HG02763 (cell line): ENCODE results near the gene SYNE3.

ENCODE experiments used
- ATAC-seq: cut with Tn5 transposase; IDR thresholded peaks from one replicate; pipeline ENCODE4 v1.9.1; 2021; ENCODE audit warnings: mild to moderate bottlenecking, moderate library complexity; ENCODE audit not compliant: unreplicated experiment

The SYNE3 gene, protein sequence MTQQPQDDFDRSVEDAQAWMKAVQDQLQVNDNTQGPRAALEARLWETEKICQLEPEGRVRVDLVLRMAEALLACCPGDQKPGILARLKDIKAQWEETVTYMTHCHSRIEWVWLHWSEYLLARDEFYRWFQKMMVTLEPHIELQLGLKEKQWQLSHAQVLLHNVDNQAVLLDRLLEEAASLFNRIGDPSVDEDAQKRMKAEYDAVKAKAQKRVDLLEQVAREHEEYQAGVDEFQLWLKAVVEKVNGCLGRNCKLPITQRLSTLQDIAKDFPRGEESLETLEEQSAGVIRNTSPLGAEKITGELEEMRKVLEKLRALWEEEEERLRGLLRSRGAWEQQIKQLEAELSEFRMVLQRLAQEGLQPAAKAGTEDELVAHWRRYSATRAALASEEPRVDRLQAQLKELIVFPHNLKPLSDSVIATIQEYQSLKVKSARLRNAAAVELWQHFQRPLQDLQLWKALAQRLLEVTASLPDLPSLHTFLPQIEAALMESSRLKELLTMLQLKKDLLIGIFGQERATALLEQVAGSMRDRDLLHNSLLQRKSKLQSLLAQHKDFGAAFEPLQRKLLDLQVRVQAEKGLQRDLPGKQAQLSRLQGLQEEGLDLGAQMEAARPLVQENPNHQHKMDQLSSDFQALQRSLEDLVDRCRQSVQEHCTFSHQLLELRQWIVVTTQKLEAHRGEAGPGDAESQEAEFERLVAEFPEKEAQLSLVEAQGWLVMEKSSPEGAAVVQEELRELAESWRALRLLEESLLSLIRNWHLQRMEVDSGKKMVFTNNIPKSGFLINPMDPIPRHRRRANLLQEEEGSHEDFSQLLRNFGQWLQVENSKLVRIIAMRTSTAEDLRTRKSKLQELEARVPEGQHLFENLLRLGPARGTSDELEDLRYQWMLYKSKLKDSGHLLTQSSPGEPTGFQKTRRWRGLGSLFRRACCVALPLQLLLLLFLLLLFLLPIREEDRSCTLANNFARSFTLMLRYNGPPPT

DNA sequence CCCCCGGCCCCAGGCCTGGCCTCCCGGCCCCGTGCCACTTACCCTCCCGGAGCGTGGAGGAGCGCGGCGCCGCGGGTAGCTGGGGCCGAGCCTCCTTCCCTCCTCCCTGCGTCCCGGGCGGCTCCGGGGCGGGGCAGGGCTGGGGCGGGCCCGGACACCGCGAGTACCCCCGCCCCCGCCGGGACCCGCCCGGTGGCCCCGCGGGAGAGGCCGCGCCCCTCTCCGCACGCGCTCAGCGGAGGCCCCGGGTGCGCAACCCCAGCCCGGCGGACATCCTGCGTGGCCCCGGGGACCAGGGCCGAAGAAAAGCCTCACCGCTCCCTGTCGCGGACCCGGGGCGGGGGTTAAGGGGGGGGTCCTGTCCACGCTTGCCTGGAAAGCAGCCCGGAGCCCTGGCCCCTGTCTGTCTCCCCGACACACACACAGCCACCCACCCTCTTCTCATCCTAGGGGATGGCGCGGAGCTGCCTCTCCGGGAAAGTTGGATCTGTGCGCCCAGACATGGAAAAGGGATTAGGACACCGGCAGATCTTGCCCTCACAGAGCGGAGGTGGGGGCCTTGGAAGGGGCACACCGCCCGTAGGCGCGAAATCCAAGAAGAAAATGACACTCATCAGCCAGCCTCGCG is at the start of gene SYNE3:
Gene SYNE3 (minus strand): TSS at position 97 of the 628 bp plus-strand sequence. CDS start 40,829 bp downstream, outside the sequence.
- ATAC-seq, result peak; percentile 43

DNA sequence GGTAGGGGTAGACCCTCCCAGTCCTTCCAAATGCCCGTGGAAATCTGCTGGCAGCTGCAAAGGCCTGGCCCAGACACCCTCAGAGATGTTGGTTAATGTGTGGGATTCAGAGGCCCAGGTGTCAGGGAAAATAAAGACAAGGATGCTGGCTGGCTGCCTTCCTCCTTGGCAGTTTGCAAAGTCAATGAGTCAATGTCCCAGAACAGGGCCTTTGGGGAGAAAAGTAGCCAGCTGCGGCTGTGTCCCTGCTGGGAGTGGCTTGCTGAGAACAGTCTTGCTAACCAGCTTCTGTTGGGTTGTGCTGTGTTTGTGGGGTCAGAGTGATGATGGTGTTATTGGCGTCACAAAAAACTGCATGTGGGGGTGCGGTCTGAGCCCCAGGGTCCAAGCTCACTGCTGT is 47.6 kb upstream of the SYNE3 start:
- ATAC-seq, result no peak

DNA sequence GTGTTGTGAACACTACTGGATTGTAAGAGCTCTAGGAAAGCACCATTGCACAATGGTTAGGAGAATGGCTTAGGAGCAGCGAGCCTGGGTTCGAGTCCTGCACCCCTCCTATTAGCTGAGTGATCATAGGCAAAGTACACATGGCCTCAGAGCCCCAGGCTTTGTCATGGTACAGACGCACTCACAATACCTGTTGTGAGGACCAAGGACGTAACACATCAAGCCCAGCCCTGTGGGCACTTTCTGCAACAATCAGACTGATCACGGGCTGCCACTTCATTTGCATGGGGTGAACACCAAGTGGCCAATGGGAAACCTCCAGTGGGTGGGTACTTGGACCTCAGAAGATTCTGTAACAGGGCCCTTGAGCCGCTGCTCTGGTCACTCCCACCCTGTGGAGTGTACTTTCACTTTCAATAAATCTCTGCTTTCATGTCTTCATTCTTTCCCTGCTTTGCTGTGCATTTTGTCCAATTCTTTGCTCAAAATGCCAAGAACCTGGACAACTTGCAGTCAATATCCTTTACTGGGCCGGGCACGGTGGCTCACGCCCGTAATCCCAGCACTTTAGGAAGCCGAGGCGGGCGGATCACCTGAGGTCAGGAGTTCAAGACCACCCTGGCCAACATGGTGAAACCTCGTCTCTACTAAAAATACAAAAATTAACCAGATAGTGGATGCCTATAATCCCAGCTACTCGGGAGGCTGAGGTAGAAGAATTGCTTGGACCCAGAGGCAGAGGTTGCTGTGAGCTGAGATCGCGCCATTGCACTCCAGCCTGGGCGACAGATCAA is 46.6 kb upstream of the SYNE3 start:
- ATAC-seq, result no peak

DNA sequence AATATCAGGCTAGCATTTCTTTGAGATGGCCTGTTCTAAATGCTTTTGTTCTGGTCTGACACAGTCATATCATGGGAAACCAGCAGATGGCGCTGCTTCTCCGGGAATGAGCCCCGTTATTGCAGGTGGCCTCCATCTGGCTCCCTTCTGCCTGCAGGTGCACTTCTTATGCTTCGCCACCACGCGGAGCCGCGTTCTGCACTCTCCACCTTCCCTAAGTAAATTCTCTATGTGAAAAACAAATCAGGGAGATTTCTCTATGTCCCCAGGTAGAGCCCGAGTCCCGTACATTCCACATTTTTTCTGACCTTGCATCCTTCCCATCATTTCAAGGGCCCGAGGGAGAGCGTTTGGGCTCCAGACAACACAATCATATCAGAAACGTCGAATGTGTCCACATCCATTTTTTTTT is 44.6 kb upstream of the SYNE3 start:
- ATAC-seq, result peak; percentile 72

DNA sequence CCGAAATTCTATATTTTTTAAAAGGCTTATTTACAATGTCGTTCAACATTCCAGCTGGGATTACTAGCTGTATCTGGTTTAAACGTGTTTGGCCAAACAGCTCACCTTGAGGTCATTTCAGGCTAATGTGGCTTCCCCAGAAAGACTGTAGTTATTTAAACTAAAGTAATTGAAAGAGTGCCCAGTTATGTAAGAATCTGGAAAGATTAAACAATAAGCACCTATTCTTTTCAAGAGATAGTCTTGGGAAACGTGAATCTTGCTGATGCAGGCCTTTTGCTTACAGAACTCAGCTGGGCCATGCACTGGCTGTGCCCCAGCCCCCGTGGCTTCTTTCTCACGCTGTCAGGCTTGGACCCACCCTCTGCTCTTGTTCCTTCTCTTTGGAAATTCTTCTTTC is 42.8 kb upstream of the SYNE3 start:
- no peak for ATAC-seq

DNA sequence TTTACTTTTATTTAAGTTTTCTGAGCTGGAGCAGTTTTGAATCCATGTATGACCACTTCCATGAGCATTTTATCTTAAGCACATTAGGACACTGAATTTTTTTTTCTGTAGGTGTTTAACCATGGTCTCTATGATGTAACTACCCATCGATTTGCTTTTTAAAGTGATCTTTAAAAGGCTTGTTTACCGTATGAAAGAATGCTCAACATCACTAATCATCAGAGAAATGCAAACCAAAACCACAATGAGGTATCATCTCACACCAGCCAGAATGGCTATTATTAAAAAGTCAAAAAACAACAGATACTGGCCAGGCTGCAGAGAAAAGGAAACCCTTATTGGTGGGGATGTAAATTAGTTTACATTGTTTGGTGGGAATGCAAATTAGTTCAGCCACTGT is 41.4 kb upstream of the SYNE3 start:
- no peak for ATAC-seq

DNA sequence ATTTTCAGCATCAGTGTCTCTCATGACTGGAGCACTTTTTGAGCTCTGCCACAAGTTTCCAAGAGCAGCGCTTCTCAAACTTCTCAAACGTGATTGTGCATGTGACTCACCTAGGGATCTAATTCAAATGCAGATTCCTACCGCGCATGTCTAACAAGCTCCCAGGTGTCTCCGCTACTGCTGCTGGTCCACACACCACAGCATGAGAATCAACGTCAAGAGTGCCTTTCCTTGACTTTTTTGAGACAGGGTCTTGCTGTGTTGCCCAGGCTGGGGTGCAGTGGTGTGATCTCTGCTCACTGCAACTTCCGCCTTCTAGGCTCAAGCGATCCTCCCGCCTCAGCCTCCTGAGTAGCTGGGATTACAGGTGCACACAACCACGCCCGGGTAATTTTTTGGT is 40.8 kb upstream of the SYNE3 start:
- ATAC-seq, result no peak

DNA sequence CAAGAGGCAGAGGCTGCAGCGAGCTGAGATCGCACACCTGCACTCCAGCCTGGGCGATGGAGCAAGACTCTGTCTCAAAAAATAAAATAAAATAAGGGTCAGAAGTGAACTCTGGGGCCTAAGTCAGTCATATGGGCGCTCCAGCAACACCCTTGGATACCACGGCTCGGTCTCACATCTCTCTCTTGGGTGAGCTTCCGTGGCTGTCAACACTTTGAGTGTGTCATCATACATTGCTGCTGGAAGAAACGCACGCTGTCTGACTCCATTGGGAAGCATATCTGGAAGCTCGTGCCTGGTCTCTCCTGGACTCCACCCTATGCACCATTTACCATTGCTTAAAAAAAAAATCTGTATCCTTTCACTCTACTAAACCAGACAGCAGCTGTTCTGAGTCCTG is 38.6 kb upstream of the SYNE3 start:
- ATAC-seq, result no peak

DNA sequence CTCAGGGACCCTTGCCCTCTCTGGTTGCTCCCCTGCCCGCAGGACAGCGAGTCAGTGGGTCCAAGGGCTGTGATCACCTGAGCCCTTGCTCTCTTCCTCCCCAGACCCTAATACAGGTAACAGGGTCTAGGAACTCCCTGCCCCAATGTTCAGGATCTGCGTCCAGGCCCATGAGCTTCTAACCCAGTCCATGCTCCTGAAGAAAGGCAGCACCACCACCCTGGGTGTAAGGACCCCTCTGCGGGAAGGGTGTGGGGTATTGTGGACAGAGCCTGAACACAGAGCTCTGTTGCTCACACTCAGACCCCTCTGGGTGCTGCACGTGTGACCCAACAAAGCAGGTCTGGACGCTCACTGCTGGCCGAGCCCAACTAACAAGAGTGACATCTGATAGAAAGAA is 36.7 kb upstream of the SYNE3 start:
- ATAC-seq, result no peak

DNA sequence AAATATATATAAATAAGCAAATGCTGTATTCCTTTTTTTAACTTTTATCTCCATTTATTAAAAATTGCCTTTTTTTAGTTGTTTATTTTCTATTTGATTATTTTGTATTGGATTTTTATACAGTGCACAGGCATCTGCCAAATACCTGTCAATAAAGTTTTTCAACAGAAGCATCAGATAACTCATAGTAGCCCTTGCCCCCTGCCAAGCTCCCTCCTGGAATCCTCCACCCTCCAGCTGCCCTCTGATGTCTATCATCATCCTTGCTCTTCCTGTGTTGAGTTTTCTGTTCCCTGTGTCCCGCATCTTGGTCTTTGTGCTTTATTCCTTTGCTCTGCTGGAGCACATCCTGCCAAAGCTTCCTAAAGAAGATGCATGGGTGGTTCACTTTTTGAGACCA is 35.0 kb upstream of the SYNE3 start:
- no peak for ATAC-seq

DNA sequence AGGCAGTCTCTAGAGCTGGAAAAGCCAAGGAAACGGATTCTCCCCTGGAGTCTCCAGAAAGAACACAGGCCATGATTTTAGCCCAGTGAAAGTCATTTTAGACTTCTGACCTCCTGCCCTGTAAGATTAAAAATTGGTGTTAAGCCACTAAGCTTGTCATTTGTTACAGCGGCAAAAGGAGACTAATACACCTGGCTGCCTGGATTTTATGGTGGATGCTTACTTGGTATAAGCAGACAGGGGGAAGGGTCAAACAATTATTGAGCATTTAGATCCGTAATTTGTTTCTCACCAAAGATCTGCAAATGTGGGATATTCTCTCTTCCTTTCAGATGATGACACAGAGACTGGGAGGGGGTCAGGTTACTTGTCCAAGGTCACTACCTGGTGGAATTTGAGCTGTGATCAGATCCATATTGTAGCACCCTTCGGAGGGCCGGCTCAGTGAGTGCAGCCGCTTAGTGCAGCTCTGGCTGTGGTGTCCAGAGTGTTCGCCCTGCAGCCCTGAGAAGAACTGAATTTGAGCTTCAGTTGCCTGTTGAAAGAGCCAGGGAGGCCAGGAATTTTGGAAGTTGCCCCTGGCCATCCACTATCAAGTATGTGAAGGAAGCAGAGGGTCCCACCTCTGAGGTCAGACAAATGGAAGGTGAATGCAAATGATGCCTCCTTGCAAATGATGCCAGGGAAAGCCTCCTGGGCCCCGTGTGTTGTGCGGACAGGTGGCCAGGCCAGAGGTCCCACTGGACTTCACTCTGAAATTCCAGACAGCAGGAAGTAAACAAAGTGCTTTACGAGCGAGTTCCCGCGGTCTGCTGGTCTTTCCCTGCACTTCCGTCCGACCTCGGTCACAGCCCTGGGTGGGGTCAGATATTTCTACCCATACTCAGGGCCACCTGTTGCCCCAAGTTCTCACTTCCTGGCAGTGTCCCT is 33.5 kb upstream of the SYNE3 start:
- no peak for ATAC-seq

DNA sequence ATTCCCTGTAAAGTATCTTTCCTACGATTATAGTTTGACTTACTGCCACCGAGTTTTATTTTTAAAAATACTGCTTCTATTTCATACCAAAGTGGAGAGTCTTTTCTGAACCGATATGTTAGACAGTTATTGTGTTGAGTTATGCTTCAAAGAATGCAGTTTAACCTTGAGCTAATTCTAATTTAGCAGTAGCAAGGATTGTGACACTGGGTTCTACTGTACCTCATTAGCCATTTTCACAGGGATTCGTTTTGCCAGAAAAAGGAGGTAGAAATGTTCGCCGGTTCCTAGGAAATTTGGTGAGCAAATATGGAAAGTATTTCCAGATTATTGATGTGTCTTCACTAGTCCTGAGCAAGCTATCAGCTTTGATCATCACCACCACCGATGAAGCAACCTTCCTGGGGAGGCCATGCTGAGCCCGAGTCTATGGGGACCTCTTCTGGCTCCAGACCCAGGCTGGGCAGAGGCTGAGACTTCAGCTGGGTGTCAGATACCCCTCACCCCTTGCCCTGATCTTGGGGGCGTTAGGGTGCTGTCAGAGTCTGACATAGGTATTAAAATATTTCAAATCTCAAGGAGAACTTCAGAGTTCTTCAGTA is 32.0 kb upstream of the SYNE3 start:
- no peak for ATAC-seq

DNA sequence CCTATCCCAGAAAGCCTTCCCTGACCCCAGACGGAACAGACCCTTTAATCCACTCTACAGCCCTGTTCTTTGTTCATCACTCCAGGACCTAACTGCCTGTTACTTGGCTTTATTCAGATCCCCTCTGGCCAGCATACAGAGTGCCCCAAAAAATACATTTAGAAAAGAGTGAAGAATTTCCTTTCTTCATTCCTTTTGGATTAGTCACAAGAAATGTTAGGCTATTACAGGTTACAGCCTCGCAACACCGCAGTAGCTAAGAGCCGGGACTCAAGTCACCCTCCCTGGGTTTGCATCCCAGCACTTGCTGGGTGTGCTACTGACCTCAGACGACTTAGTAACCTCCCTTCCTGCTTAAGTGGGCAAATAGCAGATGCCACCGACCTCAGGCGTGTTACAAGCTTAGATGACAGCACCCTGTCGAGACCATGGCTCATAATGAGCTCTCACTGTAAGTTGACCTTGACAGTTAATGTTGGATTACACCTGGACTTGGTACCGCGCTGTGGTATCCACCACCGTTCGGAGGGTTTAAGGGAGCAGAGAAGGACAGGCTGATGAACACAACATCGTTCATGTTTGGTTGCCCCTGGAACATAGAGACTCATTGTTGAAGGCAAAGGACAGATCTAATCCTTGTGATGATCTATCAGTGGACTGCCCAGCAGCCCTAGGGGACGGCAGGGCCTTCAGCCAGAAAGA is 31.3 kb upstream of the SYNE3 start:
- ATAC-seq, result no peak

DNA sequence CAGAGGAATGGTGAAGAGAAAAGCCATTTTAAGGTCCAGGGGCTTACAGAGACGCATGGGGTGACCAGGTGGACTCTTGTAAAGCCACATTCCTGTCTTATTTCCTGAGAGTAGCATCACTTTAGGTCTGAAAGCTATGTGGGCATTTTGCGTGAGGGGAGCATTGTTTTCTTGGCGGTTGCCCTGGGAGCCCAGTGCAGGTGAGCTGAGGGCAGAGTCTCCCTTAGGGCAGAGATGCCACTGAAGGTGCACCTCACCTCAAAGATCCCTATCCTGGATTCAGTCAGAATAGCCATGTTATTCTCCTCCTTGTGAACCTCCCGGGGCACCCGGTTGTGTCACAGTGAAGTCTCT is 30.8 kb upstream of the SYNE3 start:
- no peak for ATAC-seq

DNA sequence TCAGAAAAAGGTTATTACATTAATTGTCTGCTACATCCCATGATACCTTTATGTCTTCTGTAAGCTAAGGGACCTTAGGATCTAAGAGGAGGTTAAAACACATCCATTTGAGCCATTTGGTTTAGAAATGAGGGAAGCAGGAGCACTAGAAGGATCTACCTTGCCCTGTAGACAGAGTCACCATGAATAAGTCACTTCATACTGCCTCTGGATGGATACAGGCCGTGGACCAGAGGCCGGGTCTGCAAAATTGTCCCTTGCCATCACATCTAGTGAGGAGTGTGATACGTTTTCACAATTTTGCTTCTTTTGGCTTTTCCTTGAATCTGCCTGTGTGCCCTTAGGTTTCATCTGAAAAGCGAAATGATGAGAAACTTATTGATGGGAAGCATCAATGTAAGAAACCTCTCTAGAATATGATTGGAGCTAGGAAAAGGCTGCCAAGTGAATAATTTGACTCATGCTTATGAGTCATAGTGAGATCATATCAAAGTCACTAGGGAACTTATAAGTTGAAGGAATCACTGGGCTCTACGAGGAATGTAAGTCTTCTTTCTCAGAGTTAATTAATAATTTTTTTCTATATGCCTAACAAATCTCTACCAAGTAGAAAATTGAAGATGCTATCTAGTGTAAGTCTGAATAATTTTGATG is 29.2 kb upstream of the SYNE3 start:
- ATAC-seq, result no peak

DNA sequence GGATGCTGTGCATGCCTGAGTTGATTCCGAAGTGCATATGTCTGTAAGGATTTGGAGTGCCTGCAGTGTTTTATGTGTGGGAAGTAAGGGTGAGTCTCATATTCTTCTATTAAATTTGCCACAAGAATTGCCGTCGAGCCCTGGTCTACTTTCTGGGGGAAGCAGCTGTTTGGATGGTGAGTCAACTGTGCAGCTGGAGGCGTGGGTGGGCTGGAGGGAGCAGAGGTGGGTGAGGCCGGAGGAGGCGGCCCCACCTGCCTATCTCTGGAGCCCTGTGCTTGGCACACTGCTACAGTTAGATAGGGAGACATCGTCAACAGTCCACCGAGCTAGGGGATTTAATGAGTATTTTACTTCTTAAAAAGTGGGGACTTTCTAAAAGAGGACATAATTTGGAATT is 28.1 kb upstream of the SYNE3 start:
- ATAC-seq, result no peak

DNA sequence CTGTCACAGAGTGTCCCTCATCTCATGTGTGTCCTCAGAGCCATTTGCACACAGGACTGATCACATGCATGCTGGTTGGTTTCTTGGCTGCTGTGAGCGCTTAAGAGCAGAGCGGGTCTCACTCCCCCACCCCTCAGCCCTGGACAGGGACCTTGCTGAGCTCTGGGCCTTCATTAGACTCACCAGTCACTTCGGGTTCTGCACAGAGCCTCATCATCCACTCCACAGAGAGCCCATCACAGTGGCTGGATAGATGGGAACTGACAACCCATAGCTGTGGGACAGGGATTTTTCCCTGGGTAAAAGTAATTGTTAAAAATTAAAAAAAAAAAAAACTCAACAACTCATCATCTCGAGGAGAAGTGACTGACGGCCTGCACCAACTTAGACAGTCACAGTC is 26.6 kb upstream of the SYNE3 start:
- no peak for ATAC-seq
